GM12878 (cell line): ENCODE results near the gene DMD. TPM values are rescaled to one million over a fixed set of nuclear protein-coding genes. Genes with fewer than 3 reads are reported as not detected.

ENCODE experiments used
- ATAC-seq: fragments of 200-7000 bp; cut with Tn5 transposase; 3 replicates; pipeline ENCODE4 v1.9.1; 2020; ENCODE audit warnings: mild to moderate bottlenecking, moderate library complexity
- BruUV-seq: library from RNA; stranded (reverse); fragments of 400-500 nt; replicated peaks from 2 replicates; lab custom pipeline; 2021; lab: Mats Ljungman, UMichigan
- CTCF ChIA-PET: fragments of 300-600 bp; sonication (Branson Sonifier 250); formaldehyde crosslinking; extraction: SDS; loops from one replicate; lab custom pipeline; 2021; ENCODE audit warnings: inconsistent platforms; lab: Yijun Ruan, JAX
- POLR2A ChIA-PET: fragments of 350-600 bp; formaldehyde crosslinking; extraction: SDS; loops from one replicate; lab custom pipeline; 2021; ENCODE audit warnings: inconsistent platforms; lab: Charles Lee
- RAD21 ChIA-PET: fragments of 300-600 bp; sonication (Branson Sonifier 250); formaldehyde crosslinking; loops from one replicate; lab custom pipeline; 2023; ENCODE audit warnings: antibody characterized with exemption; ENCODE audit not compliant: unreplicated experiment; lab: Charles Lee
- SMC1A ChIA-PET: fragments of 300-600 bp; sonication (Branson Sonifier 250); formaldehyde crosslinking; loops from one replicate; lab custom pipeline; 2023; ENCODE audit not compliant: unreplicated experiment, uncharacterized antibody; lab: Charles Lee
- DNase-seq: peaks from one replicate; pipeline ENCODE4 v3.0.0-alpha.2; 2011; ENCODE audit warnings: low read depth, low spot score
- FAIRE-seq: peaks from 3 replicates; lab custom pipeline; 2011; peaks lifted over from hg19 to GRCh38; lab: Jason Lieb, UNC
- H2AFZ ChIP-seq: 2 replicates; pipeline ENCODE4 v1.6.0; 2011; ENCODE audit warnings: low read depth, low read length, control low read depth; ENCODE audit not compliant: control insufficient read depth
- H3K27ac ChIP-seq: 2 replicates; pipeline ENCODE4 v1.5.1; 2011; ENCODE audit warnings: control low read depth; ENCODE audit not compliant: control insufficient read depth, insufficient read depth
- H3K27me3 ChIP-seq, 2 experiments: replicated peaks in 1 of 2; 2 replicates each; pipeline versions ENCODE4 v1.6.0 to v1.6.1; 2011; ENCODE audit warnings: low read length in 1 of 2; ENCODE audit not compliant: control insufficient read depth in 2 of 2, insufficient read depth in 2 of 2
- H3K36me3 ChIP-seq, 2 experiments: 2 replicates each; pipeline ENCODE4 v1.5.1; 2011; ENCODE audit warnings: low read length in 1 of 2; ENCODE audit not compliant: control insufficient read depth in 2 of 2, insufficient read depth in 2 of 2
- H3K4me1 ChIP-seq: 2 replicates; pipeline ENCODE4 v1.6.1; 2011; ENCODE audit warnings: mild to moderate bottlenecking, low read length, moderate library complexity, mixed read lengths; ENCODE audit not compliant: control insufficient read depth, insufficient read depth
- H3K4me2 ChIP-seq: 2 replicates; pipeline ENCODE4 v1.6.0; 2011; ENCODE audit warnings: control low read depth; ENCODE audit not compliant: control insufficient read depth, insufficient read depth
- H3K4me3 ChIP-seq: fragments of 200-600 bp; sonication (generic); 2 replicates; pipeline ENCODE4 v1.5.1; 2016
- H3K79me2 ChIP-seq: 2 replicates; pipeline ENCODE4 v1.6.0; 2011; ENCODE audit warnings: low read length; ENCODE audit not compliant: control insufficient read depth, insufficient read depth
- H3K9ac ChIP-seq: 2 replicates; pipeline ENCODE4 v1.8.0; 2011; ENCODE audit warnings: low read length, control low read depth, mixed read lengths; ENCODE audit not compliant: control insufficient read depth, insufficient read depth
- H3K9me3 ChIP-seq: replicated peaks from 3 replicates; pipeline ENCODE4 v1.5.1; 2011; ENCODE audit warnings: mild to moderate bottlenecking, low read length; ENCODE audit not compliant: control insufficient read depth, insufficient read depth
- H4K20me1 ChIP-seq: 2 replicates; pipeline ENCODE4 v1.6.0; 2011; ENCODE audit not compliant: control insufficient read depth, insufficient read depth
- HCFC1 ChIP-seq: fragments of 150-350 bp; IDR thresholded peaks from 2 replicates; pipeline ENCODE4 v1.6.1; 2014; ENCODE audit warnings: low read length
- NBN ChIP-seq: fragments of 450-650 bp; IDR thresholded peaks from 2 replicates; pipeline ENCODE4 v1.6.1; 2016
- PAX8 ChIP-seq: fragments of 450-650 bp; IDR thresholded peaks from 2 replicates; pipeline ENCODE4 v1.6.1; 2017; ENCODE audit warnings: mild to moderate bottlenecking, moderate library complexity
- POLR2A ChIP-seq: IDR thresholded peaks from 2 replicates; pipeline ENCODE4 v1.6.1; 2011; ENCODE audit warnings: low read depth, mild to moderate bottlenecking, low read length
- WRNIP1 ChIP-seq: IDR thresholded peaks from 2 replicates; pipeline ENCODE4 v1.6.1; 2011; ENCODE audit warnings: low read depth, low read length, improper control_type of control experiment, borderline replicate concordance
- WGBS: methylation state at CpG from one replicate; pipeline ENCODE4 v1.1.6; 2016; ENCODE audit warnings: low lambda C conversion rate; ENCODE audit not compliant: insufficient replicate concordance, insufficient coverage; ENCODE audit errors: missing lambda C conversion rate; 5-methylcytosine and 5-hydroxymethylcytosine counted together
- in situ Hi-C: fragments of 300-500 bp; cut with MboI; formaldehyde crosslinking; loops from 9 replicates; pipeline ENCODE4 v1.14.3; 2018; ENCODE audit warnings: mixed read lengths
- intact Hi-C: fragments of 100-400 bp; cut with micrococcal nuclease; formaldehyde crosslinking; loops from one replicate; pipeline ENCODE4 v1.14.2; 2022; ENCODE audit not compliant: unreplicated experiment
- polyA plus RNA-seq, 11 experiments: library from polyadenylated mRNA; depleted of rRNA in 4 of 11; unstranded in 6 of 11; stranded (reverse) in 5 of 11; fragments of >200 nt; fragmentation: Nextera tagmentation in 4 of 11; fragmentation: Illumina TruSeq in 1 of 11; extraction: Ambion mirVana in 4 of 11; extraction: Trizol in 1 of 11; gene quantifications; 1 replicate in 1 of 11; 2 replicates in 10 of 11; pipeline versions ENCODE4 v1.2.1 to v1.2.3, GENCODE V29; 2011 to 2016; ENCODE audit warnings: inconsistent platforms in 2 of 11, missing spikeins in 2 of 11, low read depth in 1 of 11
- total RNA-seq, 4 experiments: library from RNA; depleted of rRNA in 3 of 4; stranded (reverse); fragments of >200 nt in 3 of 4; fragmentation: Illumina TruSeq in 1 of 4; extraction: Trizol in 1 of 4; gene quantifications; 2 replicates each; pipeline versions ENCODE4 v1.2.1 to v1.2.3, GENCODE V29; 2013 to 2021
- TF ChIP-seq, protein P1 (sequence below): fragments of 450-650 bp; IDR thresholded peaks from 2 replicates; pipeline ENCODE4 v1.6.1; 2016; ENCODE audit warnings: mild to moderate bottlenecking
- TF ChIP-seq, protein P2 (sequence below): fragments of 450-650 bp; IDR thresholded peaks from 2 replicates; pipeline ENCODE4 v1.6.1; 2018; ENCODE audit warnings: borderline replicate concordance, mild to moderate bottlenecking; ENCODE audit not compliant: partially characterized antibody
- TF ChIP-seq, protein P3 (sequence below): fragments of 450-650 bp; IDR thresholded peaks from 2 replicates; pipeline ENCODE4 v1.6.1; 2017; ENCODE audit warnings: borderline replicate concordance
- TF ChIP-seq, protein P4 (sequence below): fragments of 450-650 bp; conservative IDR thresholded peaks from 2 replicates; pipeline ENCODE4 v1.6.1; 2017; ENCODE audit warnings: mild to moderate bottlenecking, moderate library complexity

Gene DMD
- total and polyA plus RNA-seq, 10 of the 15 experiments (the other 5 are each of a cell fraction or from before 2014, with no cell fraction given) = 1.4 to 24.3 (median 4.3) TPM

DNA sequence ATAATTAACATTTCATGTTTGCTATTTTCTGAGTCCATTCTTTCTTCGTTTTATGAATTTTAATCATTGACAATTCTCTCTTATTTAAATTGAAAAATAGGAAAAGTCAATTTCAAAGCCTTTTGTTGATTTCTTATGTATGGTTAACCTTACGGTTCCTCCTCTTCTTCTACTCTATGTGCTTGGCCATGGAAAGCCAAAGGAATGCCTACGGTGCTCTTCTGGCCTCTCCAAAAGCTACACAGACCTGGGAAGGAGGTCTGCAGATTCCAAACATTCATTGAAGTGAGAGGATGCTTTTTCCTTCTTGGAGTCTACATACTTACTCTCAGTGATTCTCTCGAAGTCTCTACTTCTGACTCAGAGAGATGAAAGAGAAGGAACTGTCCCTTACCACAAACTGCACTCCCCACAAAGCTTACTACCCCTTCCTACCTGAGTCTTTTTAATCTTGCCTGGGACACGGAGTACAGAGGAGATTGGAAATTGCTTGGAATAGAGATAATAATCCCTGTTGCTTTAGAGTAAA lies 1276.4 kb downstream of the DMD start:
- Histone ChIP-seq H3K4me2 (no peak overlapping the region), H3K36me3 (no peaks in the 10 kb centered on the region), H2AFZ (no peak overlapping the region), H4K20me1 (no peaks in the 10 kb centered on the region), H3K4me1 (no peaks in the 10 kb centered on the region), H3K9ac (no peak overlapping the region), H3K27ac (no peak overlapping the region), H3K27me3 (no peaks in the 10 kb centered on the region; a peak in 1 of 4 replicates), H3K79me2 (no peaks in the 10 kb centered on the region), H3K4me3 (no peak overlapping the region), H3K9me3 (no peaks in the 10 kb centered on the region)
- intact Hi-C loops (no loop called here), in situ Hi-C loops (no loop called here)
- ChIA-PET RAD21 (no interaction called here), POLR2A (no interaction called here), CTCF (no interaction called here), SMC1A (no interaction called here)
- no peak for FAIRE-seq
- no peak for DNase-seq
- BruUV-seq = no TSS peak
- ATAC-seq = no peak
- 12% methylated on average over 5 of the region's 5 CpGs for WGBS
- TF ChIP-seq, protein P1, sequence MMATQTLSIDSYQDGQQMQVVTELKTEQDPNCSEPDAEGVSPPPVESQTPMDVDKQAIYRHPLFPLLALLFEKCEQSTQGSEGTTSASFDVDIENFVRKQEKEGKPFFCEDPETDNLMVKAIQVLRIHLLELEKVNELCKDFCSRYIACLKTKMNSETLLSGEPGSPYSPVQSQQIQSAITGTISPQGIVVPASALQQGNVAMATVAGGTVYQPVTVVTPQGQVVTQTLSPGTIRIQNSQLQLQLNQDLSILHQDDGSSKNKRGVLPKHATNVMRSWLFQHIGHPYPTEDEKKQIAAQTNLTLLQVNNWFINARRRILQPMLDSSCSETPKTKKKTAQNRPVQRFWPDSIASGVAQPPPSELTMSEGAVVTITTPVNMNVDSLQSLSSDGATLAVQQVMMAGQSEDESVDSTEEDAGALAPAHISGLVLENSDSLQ = no peak
- TF ChIP-seq, protein P2, sequence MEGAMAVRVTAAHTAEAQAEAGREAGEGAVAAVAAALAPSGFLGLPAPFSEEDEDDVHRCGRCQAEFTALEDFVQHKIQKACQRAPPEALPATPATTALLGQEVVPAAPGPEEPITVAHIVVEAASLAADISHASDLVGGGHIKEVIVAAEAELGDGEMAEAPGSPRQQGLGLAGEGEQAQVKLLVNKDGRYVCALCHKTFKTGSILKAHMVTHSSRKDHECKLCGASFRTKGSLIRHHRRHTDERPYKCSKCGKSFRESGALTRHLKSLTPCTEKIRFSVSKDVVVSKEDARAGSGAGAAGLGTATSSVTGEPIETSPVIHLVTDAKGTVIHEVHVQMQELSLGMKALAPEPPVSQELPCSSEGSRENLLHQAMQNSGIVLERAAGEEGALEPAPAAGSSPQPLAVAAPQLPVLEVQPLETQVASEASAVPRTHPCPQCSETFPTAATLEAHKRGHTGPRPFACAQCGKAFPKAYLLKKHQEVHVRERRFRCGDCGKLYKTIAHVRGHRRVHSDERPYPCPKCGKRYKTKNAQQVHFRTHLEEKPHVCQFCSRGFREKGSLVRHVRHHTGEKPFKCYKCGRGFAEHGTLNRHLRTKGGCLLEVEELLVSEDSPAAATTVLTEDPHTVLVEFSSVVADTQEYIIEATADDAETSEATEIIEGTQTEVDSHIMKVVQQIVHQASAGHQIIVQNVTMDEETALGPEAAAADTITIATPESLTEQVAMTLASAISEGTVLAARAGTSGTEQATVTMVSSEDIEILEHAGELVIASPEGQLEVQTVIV = no peak
- TF ChIP-seq HCFC1 = no peak
- TF ChIP-seq WRNIP1 = no peak
- no peak for TF ChIP-seq NBN
- TF ChIP-seq, protein P3, sequence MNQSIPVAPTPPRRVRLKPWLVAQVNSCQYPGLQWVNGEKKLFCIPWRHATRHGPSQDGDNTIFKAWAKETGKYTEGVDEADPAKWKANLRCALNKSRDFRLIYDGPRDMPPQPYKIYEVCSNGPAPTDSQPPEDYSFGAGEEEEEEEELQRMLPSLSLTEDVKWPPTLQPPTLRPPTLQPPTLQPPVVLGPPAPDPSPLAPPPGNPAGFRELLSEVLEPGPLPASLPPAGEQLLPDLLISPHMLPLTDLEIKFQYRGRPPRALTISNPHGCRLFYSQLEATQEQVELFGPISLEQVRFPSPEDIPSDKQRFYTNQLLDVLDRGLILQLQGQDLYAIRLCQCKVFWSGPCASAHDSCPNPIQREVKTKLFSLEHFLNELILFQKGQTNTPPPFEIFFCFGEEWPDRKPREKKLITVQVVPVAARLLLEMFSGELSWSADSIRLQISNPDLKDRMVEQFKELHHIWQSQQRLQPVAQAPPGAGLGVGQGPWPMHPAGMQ = no peak
- no peak for TF ChIP-seq POLR2A
- TF ChIP-seq, protein P4, sequence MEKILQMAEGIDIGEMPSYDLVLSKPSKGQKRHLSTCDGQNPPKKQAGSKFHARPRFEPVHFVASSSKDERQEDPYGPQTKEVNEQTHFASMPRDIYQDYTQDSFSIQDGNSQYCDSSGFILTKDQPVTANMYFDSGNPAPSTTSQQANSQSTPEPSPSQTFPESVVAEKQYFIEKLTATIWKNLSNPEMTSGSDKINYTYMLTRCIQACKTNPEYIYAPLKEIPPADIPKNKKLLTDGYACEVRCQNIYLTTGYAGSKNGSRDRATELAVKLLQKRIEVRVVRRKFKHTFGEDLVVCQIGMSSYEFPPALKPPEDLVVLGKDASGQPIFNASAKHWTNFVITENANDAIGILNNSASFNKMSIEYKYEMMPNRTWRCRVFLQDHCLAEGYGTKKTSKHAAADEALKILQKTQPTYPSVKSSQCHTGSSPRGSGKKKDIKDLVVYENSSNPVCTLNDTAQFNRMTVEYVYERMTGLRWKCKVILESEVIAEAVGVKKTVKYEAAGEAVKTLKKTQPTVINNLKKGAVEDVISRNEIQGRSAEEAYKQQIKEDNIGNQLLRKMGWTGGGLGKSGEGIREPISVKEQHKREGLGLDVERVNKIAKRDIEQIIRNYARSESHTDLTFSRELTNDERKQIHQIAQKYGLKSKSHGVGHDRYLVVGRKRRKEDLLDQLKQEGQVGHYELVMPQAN = no peak
- no peak for TF ChIP-seq PAX8
